Tracheal epithelial cell (primary cell): ENCODE data around the gene SLC26A9. TPM values are rescaled to one million over a fixed set of nuclear protein-coding genes. Genes with fewer than 3 reads are reported as not detected.

Experiments
- total RNA-seq: library from RNA; depleted of rRNA; stranded (reverse); fragments of >200 nt; gene quantifications from 2 replicates; pipeline ENCODE4 v1.2.1, GENCODE V29; 2014

The SLC26A9 gene
- under 0.01 TPM in 1 of 2 replicates, not detected in the other for total RNA-seq

GRCh38 chr1:205943245-205943644 is at the start of gene SLC26A9:
SLC26A9 (minus strand) TSS chr1:205943456; CDS start chr1:205935820, 7,636 bp downstream.

Other genes with a start within 250 kb of the SLC26A9 start
- 59.8 and 89.5 TPM in 2 replicates for gene NUCKS1, start 193.3 kb downstream of the SLC26A9 start, total RNA-seq
- 22.9 and 25.8 TPM in 2 replicates for gene RAB29, start 168.0 kb downstream of the SLC26A9 start, total RNA-seq
- gene SLC41A1, start 130.3 kb downstream of the SLC26A9 start, total RNA-seq, result 7.2 and 11.3 TPM in 2 replicates
- not detected in 2 replicates for gene PM20D1, start 93.3 kb downstream of the SLC26A9 start, total RNA-seq
- 4.6 and 7.2 TPM in 2 replicates for gene RAB7B, start 59.9 kb upstream of the SLC26A9 start, total RNA-seq
- 1.9 TPM in 1 of 2 replicates, not detected in the other for gene CTSE, start 80.4 kb upstream of the SLC26A9 start, total RNA-seq
- gene RHEX, start 109.7 kb upstream of the SLC26A9 start, total RNA-seq, result 2.2 TPM in 1 of 2 replicates, not detected in the other
- gene AVPR1B, start 173.9 kb upstream of the SLC26A9 start, total RNA-seq, result not detected in 2 replicates